Measurements from ENCODE around the gene CEP128. TPM values are rescaled to one million over a fixed set of nuclear protein-coding genes. Genes with fewer than 3 reads are reported as not detected.

Gene CEP128
- total RNA-seq, 2 experiments from 2014 or later, result 12.3 to 13.0 TPM

DNA sequence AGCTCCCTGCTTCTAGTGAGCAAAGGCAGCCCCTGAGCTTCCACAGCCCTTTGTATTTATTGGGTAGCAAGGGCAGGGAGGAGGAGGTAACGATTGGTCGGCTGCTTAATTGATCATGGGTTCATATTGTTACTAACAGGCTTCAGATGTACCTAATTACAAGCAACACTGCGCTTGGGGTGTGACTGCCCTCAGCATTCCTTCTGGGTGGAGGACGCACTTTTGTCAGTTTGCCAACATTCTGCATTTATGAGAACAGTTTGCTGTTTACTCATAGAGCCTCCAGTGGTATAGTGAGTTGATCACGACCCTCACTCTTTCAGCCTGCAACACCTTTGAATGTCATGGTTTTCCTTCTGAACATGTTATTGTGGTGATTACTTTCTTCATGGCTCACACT, 23.5 kb upstream of the CEP128 start:
- H3K4me3 ChIP-seq (ENCODE audit: low read length), result no peak overlapping the region
- DNase-seq (no peak), ATAC-seq (ENCODE audit: poor library complexity) (no peak)
- H3K27ac ChIP-seq (ENCODE audit: low read depth in 1 of 2, low read length in 2 of 2), result no peak overlapping the region
- ChIA-PET CTCF (no interaction called here), POLR2A (interaction anchor here (1.8 kb wide), 1 partner anchor 9 kb away, joined by 3 read pairs; no protein-coding TSS in a partner anchor)
- Mint-ChIP-seq H3K27ac (no peak overlapping the region), H3K4me1 (ENCODE audit: low read depth) (peaks cover 5% of the 10 kb centered on the region), H3K9me3 (no peaks in the 10 kb centered on the region), H3K36me3 (ENCODE audit: low read depth) (no peaks in the 10 kb centered on the region), H3K27me3 (no peaks in the 10 kb centered on the region), H3K4me3 (no peak overlapping the region)
- intact Hi-C loops (cut with DNase I, micrococcal nuclease), result no loop called here
- no peaks in the 10 kb centered on the region for H3K9me3 ChIP-seq (ENCODE audit: control insufficient read depth in 1 of 2, insufficient read depth in 1 of 2, low read length in 2 of 2)
- H3K36me3 ChIP-seq (ENCODE audit: insufficient read depth, low read length), result no peaks in the 10 kb centered on the region
- H3K27me3 ChIP-seq (ENCODE audit: control insufficient read depth in 1 of 2, insufficient read depth in 2 of 2, low read length in 2 of 2), result no peaks in the 10 kb centered on the region
- TF ChIP-seq, protein P1, sequence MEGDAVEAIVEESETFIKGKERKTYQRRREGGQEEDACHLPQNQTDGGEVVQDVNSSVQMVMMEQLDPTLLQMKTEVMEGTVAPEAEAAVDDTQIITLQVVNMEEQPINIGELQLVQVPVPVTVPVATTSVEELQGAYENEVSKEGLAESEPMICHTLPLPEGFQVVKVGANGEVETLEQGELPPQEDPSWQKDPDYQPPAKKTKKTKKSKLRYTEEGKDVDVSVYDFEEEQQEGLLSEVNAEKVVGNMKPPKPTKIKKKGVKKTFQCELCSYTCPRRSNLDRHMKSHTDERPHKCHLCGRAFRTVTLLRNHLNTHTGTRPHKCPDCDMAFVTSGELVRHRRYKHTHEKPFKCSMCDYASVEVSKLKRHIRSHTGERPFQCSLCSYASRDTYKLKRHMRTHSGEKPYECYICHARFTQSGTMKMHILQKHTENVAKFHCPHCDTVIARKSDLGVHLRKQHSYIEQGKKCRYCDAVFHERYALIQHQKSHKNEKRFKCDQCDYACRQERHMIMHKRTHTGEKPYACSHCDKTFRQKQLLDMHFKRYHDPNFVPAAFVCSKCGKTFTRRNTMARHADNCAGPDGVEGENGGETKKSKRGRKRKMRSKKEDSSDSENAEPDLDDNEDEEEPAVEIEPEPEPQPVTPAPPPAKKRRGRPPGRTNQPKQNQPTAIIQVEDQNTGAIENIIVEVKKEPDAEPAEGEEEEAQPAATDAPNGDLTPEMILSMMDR (IDR thresholded peaks at IDR 0.05), result no peak
- peaks cover 3% of the 10 kb centered on the region for H3K4me1 ChIP-seq (ENCODE audit: insufficient read depth, low read length)

DNA sequence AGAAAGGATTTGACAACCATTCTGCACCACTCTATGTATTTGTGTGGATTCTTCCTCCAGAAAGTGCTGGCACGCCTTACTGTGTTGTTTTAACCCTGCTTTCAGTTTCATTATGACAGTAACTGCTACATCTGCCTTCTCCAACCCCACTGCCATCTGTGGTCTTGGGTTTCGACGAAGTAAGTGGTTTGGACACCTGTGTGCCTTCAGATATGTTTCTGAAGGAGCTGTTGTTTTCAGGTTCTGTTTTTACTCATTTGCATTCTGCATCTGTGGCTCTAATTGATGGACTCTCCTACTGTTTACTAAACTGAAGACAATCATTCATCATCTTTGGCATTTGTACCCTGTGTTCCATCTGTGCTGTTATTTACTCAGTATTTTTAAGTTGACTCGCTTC, 18.0 kb upstream of the CEP128 start:
- Mint-ChIP-seq H3K4me3 (peak overlapping the region; percentile 72), H3K4me1 (ENCODE audit: low read depth) (peaks cover 56% of the 10 kb centered on the region), H3K27ac (peak overlapping the region; percentile 78), H3K27me3 (no peaks in the 10 kb centered on the region), H3K36me3 (ENCODE audit: low read depth) (no peaks in the 10 kb centered on the region), H3K9me3 (no peaks in the 10 kb centered on the region)
- H3K4me1 ChIP-seq (ENCODE audit: insufficient read depth, low read length), result peaks cover 18% of the 10 kb centered on the region
- no peaks in the 10 kb centered on the region for H3K27me3 ChIP-seq (ENCODE audit: control insufficient read depth in 1 of 2, insufficient read depth in 2 of 2, low read length in 2 of 2)
- H3K4me3 ChIP-seq (ENCODE audit: low read length), result peak overlapping the region; percentile 32
- intact Hi-C loops (cut with DNase I, micrococcal nuclease), result loop anchor here in 1 of 2 experiments (5.0 kb wide), 1 partner anchor 253 kb away; no protein-coding TSS in a partner anchor
- ChIA-PET POLR2A (interaction anchor here (1.1 to 2.5 kb wide), 5 partner anchors 18 to 262 kb away, joined by 5 to 14 read pairs (median 6); partner anchors contain the start of genes CEP128 and GTF2A1), CTCF (interaction anchor here (1.3 kb wide), 2 partner anchors 19 to 28 kb away, joined by 3 to 4 read pairs; no protein-coding TSS in a partner anchor)
- TF ChIP-seq, protein P1 (IDR thresholded peaks at IDR 0.05), result no peak
- H3K27ac ChIP-seq (ENCODE audit: low read depth in 1 of 2, low read length in 2 of 2), result peak overlapping the region in 1 of 2 donors; percentile 10
- no peaks in the 10 kb centered on the region for H3K9me3 ChIP-seq (ENCODE audit: control insufficient read depth in 1 of 2, insufficient read depth in 1 of 2, low read length in 2 of 2)
- DNase-seq, result peak in 13 of 14 experiments; percentile 7 to 86 (median 37)
- ATAC-seq (ENCODE audit: poor library complexity), result peak; percentile 84
- no peaks in the 10 kb centered on the region for H3K36me3 ChIP-seq (ENCODE audit: insufficient read depth, low read length)

DNA sequence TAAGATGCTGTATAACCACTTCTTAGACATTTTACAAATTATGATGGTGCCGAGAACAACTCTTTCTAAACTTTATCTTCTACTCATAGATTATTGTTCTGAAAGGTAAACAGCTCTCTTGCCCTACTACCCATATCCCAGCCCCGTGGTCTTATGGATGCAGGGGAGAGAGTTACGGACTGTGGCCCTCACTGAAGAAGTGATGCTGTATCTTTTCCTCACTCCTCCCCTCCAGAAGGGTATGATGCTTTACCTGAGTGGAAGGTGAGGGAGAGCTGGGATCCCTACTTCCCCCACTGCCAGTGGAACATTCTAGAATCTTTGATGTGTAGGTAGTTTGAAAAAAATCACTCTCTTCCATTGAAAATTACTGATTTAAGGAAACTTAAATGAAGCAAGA, 17.4 kb upstream of the CEP128 start:
- intact Hi-C loops (cut with DNase I, micrococcal nuclease), result loop anchor here in 1 of 2 experiments (5.0 kb wide), 1 partner anchor 253 kb away; no protein-coding TSS in a partner anchor
- Mint-ChIP-seq H3K4me1 (ENCODE audit: low read depth) (peaks cover 56% of the 10 kb centered on the region), H3K4me3 (peak overlapping the region; percentile 72), H3K27ac (peak overlapping the region; percentile 78), H3K9me3 (no peaks in the 10 kb centered on the region), H3K27me3 (no peaks in the 10 kb centered on the region), H3K36me3 (ENCODE audit: low read depth) (no peaks in the 10 kb centered on the region)
- H3K4me3 ChIP-seq (ENCODE audit: low read length), result peak overlapping the region; percentile 32
- no peaks in the 10 kb centered on the region for H3K27me3 ChIP-seq (ENCODE audit: control insufficient read depth in 1 of 2, insufficient read depth in 2 of 2, low read length in 2 of 2)
- no peak for ATAC-seq (ENCODE audit: poor library complexity)
- peaks cover 18% of the 10 kb centered on the region for H3K4me1 ChIP-seq (ENCODE audit: insufficient read depth, low read length)
- TF ChIP-seq, protein P1 (IDR thresholded peaks at IDR 0.05), result no peak
- H3K36me3 ChIP-seq (ENCODE audit: insufficient read depth, low read length), result no peaks in the 10 kb centered on the region
- H3K27ac ChIP-seq (ENCODE audit: low read depth in 1 of 2, low read length in 2 of 2), result no peak overlapping the region
- no peak for DNase-seq
- CTCF ChIA-PET, result interaction anchor here (1.3 kb wide), 2 partner anchors 19 to 29 kb away, joined by 3 to 4 read pairs; no protein-coding TSS in a partner anchor
- no peaks in the 10 kb centered on the region for H3K9me3 ChIP-seq (ENCODE audit: control insufficient read depth in 1 of 2, insufficient read depth in 1 of 2, low read length in 2 of 2)
- POLR2A ChIA-PET, result interaction anchor here (1.1 to 2.5 kb wide), 5 partner anchors 17 to 262 kb away, joined by 5 to 14 read pairs (median 6); partner anchors contain the start of genes CEP128 and GTF2A1
